Activated T-cell treated with anti-CD3 and anti-CD28 coated beads, Interleukin-2, amount 50 U/mL, for 72 hours (primary cell): ENCODE results near the gene PIK3R5. TPM values are rescaled to one million over a fixed set of nuclear protein-coding genes. Genes with fewer than 3 reads are reported as not detected.
"Not testable (repeated sequence)": the region's sequence is repeated elsewhere in the genome, so short reads cannot be mapped to it uniquely, and the experiment has no call there.

Experiments
- ATAC-seq, 2 donors: fragments of 150-1000 bp; cut with Tn5 transposase; replicated peaks in 1 of 2; 2 replicates each; pipeline ENCODE4 v1.10.0; 2021; ENCODE audit warnings: moderate library complexity in 2 of 2, mild to moderate bottlenecking in 1 of 2
- DNase-seq, 2 donors: peaks; one replicate each; pipeline ENCODE4 v3.0.0; 2021 to 2022; ENCODE audit warnings: mixed read lengths in 1 of 2
- H3K27ac Mint-ChIP-seq: one replicate; pipeline ENCODE4 v1.8.0; 2022; ENCODE audit warnings: mild to moderate bottlenecking, moderate library complexity, mixed read lengths
- H3K27me3 Mint-ChIP-seq: one replicate; pipeline ENCODE4 v1.8.0; 2022; ENCODE audit warnings: low read depth, mixed read lengths
- H3K36me3 Mint-ChIP-seq, 2 donors: one replicate each; pipeline ENCODE4 v1.8.0; 2022; ENCODE audit warnings: mixed read lengths in 2 of 2, mild to moderate bottlenecking in 1 of 2; ENCODE audit not compliant: insufficient read depth in 2 of 2
- H3K4me1 Mint-ChIP-seq: one replicate; pipeline ENCODE4 v1.8.0; 2022; ENCODE audit warnings: low read depth, mixed read lengths
- H3K4me3 Mint-ChIP-seq, 2 donors: one replicate each; pipeline ENCODE4 v1.8.0; 2022; ENCODE audit warnings: mild to moderate bottlenecking in 2 of 2, mixed read lengths in 2 of 2, moderate library complexity in 2 of 2
- H3K9me3 Mint-ChIP-seq, 2 donors: one replicate each; pipeline ENCODE4 v1.8.0; 2022; ENCODE audit warnings: mixed read lengths in 2 of 2
- total RNA-seq, 2 donors: library from RNA; stranded (reverse); gene quantifications; one replicate each; pipeline ENCODE4 v1.2.3, GENCODE V29; 2022

PIK3R5 gene
- total RNA-seq, 2 donors from 2014 or later: 43.0 to 45.4 TPM

- no peak for ATAC-seq
- Mint-ChIP-seq H3K4me3 (peak overlapping the region; percentile 9 to 22), H3K36me3 (peaks cover 0 to 3% of the 10 kb centered on the region in 2 donors), H3K27me3 (peaks cover 53% of the 10 kb centered on the region), H3K9me3 (no peaks in the 10 kb centered on the region), H3K27ac (no peak overlapping the region), H3K4me1 (peaks cover 7% of the 10 kb centered on the region)
- no peak for DNase-seq
Measured at GRCh38 chr17:9001559-9001958, 36.1 kb upstream of the PIK3R5 start.

- Mint-ChIP-seq H3K27me3 (peaks cover 30% of the 10 kb centered on the region), H3K4me3 (no peak overlapping the region), H3K4me1 (peaks cover 7% of the 10 kb centered on the region), H3K36me3 (no peaks in the 10 kb centered on the region), H3K27ac (no peak overlapping the region), H3K9me3 (no peaks in the 10 kb centered on the region)
- DNase-seq: peak; percentile 78 to 84
- peak; percentile 68 to 72 for ATAC-seq
Measured at GRCh38 chr17:8997994-8998628, 32.6 kb upstream of the PIK3R5 start.

DNA sequence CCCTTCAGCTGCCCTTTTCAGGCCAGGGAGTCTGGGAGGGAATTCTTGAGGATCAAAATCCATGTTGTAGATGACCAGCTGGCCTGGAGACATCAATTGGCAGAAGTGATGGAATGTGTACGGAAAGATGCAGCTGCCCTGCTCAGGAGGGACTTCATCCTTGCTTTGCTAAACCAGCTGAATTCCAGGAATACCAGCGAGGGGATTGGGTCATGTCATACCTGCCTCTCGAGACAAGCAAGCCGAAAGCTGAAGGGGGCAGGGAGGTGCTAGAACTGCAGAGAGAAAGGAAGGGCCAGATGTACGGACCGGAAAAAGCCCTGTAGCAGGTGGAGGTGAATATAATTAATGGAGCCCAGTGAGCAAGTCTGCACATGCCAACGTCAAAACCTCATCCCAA is 30.2 kb upstream of the PIK3R5 start:
- H3K4me3 Mint-ChIP-seq: no peak overlapping the region

GRCh38 chr17:8994319-8994718 is 28.8 kb upstream of the PIK3R5 start:
- Mint-ChIP-seq H3K4me3 (no peak overlapping the region), H3K27me3 (no peaks in the 10 kb centered on the region), H3K9me3 (no peaks in the 10 kb centered on the region), H3K36me3 (no peaks in the 10 kb centered on the region), H3K4me1 (peaks cover 5% of the 10 kb centered on the region), H3K27ac (no peak overlapping the region)
- DNase-seq: peak; percentile 71 to 74
- ATAC-seq: peak; percentile 57 to 67

More for the DNA sequence above, 30.2 kb upstream of the PIK3R5 start:
- peaks cover 10% of the 10 kb centered on the region for H3K27me3 Mint-ChIP-seq
- peaks cover 5% of the 10 kb centered on the region for H3K4me1 Mint-ChIP-seq
- H3K27ac Mint-ChIP-seq: no peak overlapping the region
- no peak for ATAC-seq
- H3K36me3 Mint-ChIP-seq: no peaks in the 10 kb centered on the region
- H3K9me3 Mint-ChIP-seq: no peaks in the 10 kb centered on the region
- DNase-seq: no peak

- Mint-ChIP-seq H3K4me3 (no peak overlapping the region), H3K9me3 (peaks cover 0 to 2% of the 10 kb centered on the region in 2 donors), H3K36me3 (peaks cover 2 to 6% of the 10 kb centered on the region in 2 donors), H3K4me1 (peaks cover 11% of the 10 kb centered on the region), H3K27ac (no peak overlapping the region), H3K27me3 (no peaks in the 10 kb centered on the region)
- peak; percentile 66 to 77 for ATAC-seq
- DNase-seq: peak; percentile 70 to 77
Measured at GRCh38 chr17:8991514-8992285, 26.2 kb upstream of the PIK3R5 start.

DNA sequence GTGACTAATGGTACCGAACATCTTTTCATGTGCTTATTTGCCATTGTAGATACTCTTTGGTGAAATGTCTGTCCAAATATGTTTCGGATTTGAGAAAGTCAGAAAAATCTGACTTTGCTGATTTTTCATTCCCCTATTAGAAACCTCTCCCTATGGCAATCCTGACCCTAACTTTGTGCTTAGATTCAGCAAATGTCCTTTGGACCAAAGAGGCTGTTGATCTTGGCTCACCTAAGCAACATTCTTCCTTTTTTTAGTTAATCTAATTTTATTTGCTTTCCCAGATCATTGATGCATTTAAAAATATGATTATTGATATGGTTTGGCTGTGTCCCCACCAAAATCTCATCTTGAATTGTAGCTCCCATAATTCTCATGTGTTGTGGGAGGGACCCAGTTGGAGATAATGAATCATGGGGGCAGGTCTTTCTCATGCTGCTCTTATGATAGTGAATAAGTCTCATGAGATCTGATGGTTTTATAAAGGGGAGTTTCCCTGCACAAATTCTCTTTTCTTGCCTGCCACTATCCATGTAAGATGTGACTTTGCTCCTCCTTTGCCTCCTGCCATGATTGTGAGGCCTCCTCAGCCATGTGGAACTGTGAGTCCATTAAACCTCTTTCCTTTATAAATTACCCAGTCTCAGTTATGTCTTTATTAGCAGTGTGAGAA is 22.9 kb upstream of the PIK3R5 start:
- H3K4me3 Mint-ChIP-seq, DNase-seq, H3K27me3 Mint-ChIP-seq, H3K9me3 Mint-ChIP-seq, H3K27ac Mint-ChIP-seq, ATAC-seq: not testable (repeated sequence)
- Mint-ChIP-seq H3K36me3 (peaks cover 6 to 13% of the 10 kb centered on the region in 2 donors), H3K4me1 (peaks cover 28% of the 10 kb centered on the region)

DNA sequence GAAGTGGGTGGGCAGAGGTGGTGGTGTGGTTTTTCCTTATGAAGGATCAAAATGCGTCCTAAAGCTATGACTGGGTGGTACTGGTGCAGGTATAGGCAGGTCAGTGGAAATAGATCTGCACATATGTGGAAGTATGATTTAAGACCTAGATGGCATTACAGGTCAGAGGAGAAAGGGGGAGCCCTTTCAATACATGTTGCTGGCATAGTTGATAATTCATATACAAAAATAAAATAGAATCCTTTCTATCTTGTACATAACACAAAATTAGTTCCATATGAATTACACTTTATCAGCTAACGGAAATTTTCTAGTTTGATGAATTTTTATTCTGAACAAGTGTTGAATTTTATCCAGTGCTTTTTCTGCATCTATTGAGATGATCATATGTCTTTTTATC is 20.8 kb upstream of the PIK3R5 start:
- peaks cover 25% of the 10 kb centered on the region for H3K4me1 Mint-ChIP-seq
- H3K4me3 Mint-ChIP-seq: no peak overlapping the region
- no peaks in the 10 kb centered on the region for H3K27me3 Mint-ChIP-seq
- ATAC-seq: no peak
- H3K36me3 Mint-ChIP-seq: peaks cover 6 to 14% of the 10 kb centered on the region in 2 donors
- no peak overlapping the region for H3K27ac Mint-ChIP-seq
- no peak for DNase-seq
- peaks cover 2 to 8% of the 10 kb centered on the region in 2 donors for H3K9me3 Mint-ChIP-seq

DNA sequence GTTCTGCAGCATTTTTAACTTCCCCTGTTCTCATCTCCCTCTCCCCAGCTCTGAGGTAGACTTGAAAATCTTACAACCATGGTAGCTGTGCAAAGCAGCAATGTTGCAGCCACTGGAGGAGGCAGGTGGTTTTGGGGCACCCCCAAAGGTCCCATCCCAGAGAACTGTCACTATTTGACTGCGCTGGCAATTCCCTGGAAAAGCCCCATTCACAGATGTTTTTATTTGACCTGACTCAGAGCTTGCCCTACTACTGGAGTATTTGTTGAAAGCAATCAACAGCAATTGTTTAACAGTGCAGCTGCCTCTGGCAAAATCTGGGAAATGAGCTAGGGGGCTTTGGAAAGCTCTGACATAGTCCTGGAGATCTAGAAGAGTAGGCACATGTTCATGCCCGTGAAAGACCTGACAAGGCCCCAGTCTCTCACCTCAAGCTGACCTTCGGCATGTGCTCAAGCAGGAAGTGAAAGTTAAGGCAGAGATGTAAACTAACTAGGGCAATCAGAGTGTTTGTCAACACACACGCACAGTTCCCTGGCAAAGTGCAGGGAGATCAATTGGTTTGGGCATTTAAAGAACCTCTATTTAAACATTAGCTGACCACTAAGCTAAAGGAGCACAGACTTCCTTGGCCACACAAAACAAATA is 19.7 kb upstream of the PIK3R5 start:
- DNase-seq (no peak), ATAC-seq (peak; percentile 44 to 62)
- H3K4me3 Mint-ChIP-seq: no peak overlapping the region
- peaks cover 6 to 14% of the 10 kb centered on the region in 2 donors for H3K36me3 Mint-ChIP-seq
- H3K4me1 Mint-ChIP-seq: peaks cover 25% of the 10 kb centered on the region
- peaks cover 2 to 8% of the 10 kb centered on the region in 2 donors for H3K9me3 Mint-ChIP-seq
- no peak overlapping the region for H3K27ac Mint-ChIP-seq
- no peaks in the 10 kb centered on the region for H3K27me3 Mint-ChIP-seq

GRCh38 chr17:8984225-8984624 is 18.7 kb upstream of the PIK3R5 start:
- not testable (repeated sequence) for H3K27ac Mint-ChIP-seq, ATAC-seq, H3K4me3 Mint-ChIP-seq, DNase-seq, H3K9me3 Mint-ChIP-seq, H3K27me3 Mint-ChIP-seq
- peaks cover 6 to 14% of the 10 kb centered on the region in 2 donors for H3K36me3 Mint-ChIP-seq
- H3K4me1 Mint-ChIP-seq: peaks cover 34% of the 10 kb centered on the region

GRCh38 chr17:8981443-8981842 is 15.9 kb upstream of the PIK3R5 start:
- H3K9me3 Mint-ChIP-seq: peaks cover 2 to 6% of the 10 kb centered on the region in 2 donors
- no peak for ATAC-seq
- H3K4me3 Mint-ChIP-seq: no peak overlapping the region
- no peak for DNase-seq
- peaks cover 4 to 7% of the 10 kb centered on the region in 2 donors for H3K36me3 Mint-ChIP-seq
- H3K27ac Mint-ChIP-seq: no peak overlapping the region
- H3K27me3 Mint-ChIP-seq: no peaks in the 10 kb centered on the region
- peaks cover 31% of the 10 kb centered on the region for H3K4me1 Mint-ChIP-seq

GRCh38 chr17:8979715-8980114 is 14.2 kb upstream of the PIK3R5 start:
- H3K9me3 Mint-ChIP-seq: no peaks in the 10 kb centered on the region

DNA sequence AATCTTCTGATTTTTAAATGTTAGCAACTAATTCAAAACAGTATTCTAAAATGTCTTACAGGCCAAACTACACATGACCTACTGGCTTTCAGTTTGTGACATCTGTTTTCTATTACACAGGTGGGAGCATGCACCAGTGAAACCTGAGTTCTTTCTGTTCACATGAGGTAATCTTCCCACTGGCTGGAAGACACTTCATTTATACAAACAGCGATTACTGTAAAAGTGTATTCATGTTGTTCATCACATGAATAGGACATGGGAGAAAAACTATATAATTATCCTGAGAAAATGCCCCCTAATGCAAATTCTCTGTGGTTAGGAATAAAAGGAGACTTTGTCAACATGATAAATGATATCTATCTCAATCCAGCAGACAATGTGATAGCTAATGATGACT is 11.1 kb upstream of the PIK3R5 start:
- Mint-ChIP-seq H3K9me3 (no peaks in the 10 kb centered on the region), H3K27ac (no peak overlapping the region), H3K4me3 (no peak overlapping the region), H3K27me3 (no peaks in the 10 kb centered on the region), H3K36me3 (no peaks in the 10 kb centered on the region), H3K4me1 (peaks cover 13% of the 10 kb centered on the region)
- no peak for DNase-seq
- ATAC-seq: no peak

More at GRCh38 chr17:8979715-8980114, 14.2 kb upstream of the PIK3R5 start:
- H3K36me3 Mint-ChIP-seq: peaks cover 0 to 1% of the 10 kb centered on the region in 2 donors
- no peaks in the 10 kb centered on the region for H3K27me3 Mint-ChIP-seq
- H3K27ac Mint-ChIP-seq: peak overlapping the region; percentile 23
- H3K4me1 Mint-ChIP-seq: peaks cover 15% of the 10 kb centered on the region
- DNase-seq: no peak
- no peak for ATAC-seq
- H3K4me3 Mint-ChIP-seq: no peak overlapping the region
